GM12878 (cell line): ENCODE measurements around the gene NDEL1.

Experiments
- CBFB ChIP-seq: IDR thresholded peaks from 2 replicates; pipeline ENCODE4 v1.6.1; 2016; ENCODE audit warnings: antibody characterized with exemption, low read depth
- HDAC2 ChIP-seq: fragments of 200-600 bp; sonication (generic); IDR thresholded peaks from 2 replicates; pipeline ENCODE4 v1.6.1; 2017
- NR2C1 ChIP-seq: fragments of 450-650 bp; IDR thresholded peaks from 2 replicates; pipeline ENCODE4 v1.6.1; 2017; ENCODE audit warnings: antibody characterized with exemption, mild to moderate bottlenecking, moderate library complexity
- POLR2A ChIP-seq: IDR thresholded peaks from 2 replicates; pipeline ENCODE4 v1.6.1; 2011; ENCODE audit warnings: low read depth, mild to moderate bottlenecking, low read length
- TF ChIP-seq, protein P1 (sequence below), 3 experiments: IDR thresholded peaks in 2 of 3; conservative IDR thresholded peaks in 1 of 3; 2 replicates each; pipeline ENCODE4 v1.5.1; 2011; ENCODE audit warnings: low read depth in 3 of 3, low read length in 3 of 3, mild to moderate bottlenecking in 3 of 3, control low read depth in 2 of 3, moderate library complexity in 2 of 3, inconsistent platforms in 1 of 3, mixed read lengths in 1 of 3; ENCODE audit not compliant: control insufficient read depth in 2 of 3, insufficient read depth in 1 of 3; ENCODE audit errors: extremely low read depth in 1 of 3
- TF ChIP-seq, protein P2 (sequence below): fragments of 450-650 bp; IDR thresholded peaks from 2 replicates; pipeline ENCODE4 v1.6.1; 2017; ENCODE audit warnings: mild to moderate bottlenecking

DNA sequence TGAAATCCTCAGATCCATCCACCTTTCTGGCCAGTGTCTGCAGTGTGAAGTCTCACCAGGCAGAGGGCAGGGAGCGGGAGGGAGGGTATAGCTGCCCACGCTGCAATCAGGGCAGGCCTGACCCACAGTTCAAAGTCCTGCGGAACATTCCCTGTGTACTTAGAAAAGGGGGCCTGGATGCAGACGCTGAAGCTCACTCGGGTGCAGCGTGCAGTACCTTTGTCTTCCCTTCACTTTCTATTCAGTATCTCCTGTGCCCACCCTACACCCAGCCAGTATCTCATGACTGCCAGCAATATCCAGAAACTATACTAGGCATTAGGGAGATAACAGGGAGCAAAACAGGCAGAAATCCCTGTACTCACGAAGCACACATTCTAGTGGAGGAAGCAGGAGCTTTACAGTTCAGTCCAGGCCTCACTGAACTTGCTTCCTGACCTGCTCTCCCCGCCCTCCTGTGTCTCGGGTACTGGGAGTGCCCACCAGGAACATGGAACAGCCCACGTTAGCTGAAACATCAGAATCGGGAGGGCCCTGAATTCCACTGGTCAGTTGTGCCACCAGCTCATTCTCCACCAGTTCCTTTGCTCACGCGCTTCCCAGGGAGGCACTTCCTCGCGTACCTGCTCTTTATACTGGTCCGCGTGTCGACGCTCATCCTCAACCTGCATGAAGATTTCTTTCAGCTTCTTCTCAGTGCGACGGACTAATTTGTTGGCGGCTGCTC is 42.2 kb downstream of the NDEL1 start:
- TF ChIP-seq, protein P1, sequence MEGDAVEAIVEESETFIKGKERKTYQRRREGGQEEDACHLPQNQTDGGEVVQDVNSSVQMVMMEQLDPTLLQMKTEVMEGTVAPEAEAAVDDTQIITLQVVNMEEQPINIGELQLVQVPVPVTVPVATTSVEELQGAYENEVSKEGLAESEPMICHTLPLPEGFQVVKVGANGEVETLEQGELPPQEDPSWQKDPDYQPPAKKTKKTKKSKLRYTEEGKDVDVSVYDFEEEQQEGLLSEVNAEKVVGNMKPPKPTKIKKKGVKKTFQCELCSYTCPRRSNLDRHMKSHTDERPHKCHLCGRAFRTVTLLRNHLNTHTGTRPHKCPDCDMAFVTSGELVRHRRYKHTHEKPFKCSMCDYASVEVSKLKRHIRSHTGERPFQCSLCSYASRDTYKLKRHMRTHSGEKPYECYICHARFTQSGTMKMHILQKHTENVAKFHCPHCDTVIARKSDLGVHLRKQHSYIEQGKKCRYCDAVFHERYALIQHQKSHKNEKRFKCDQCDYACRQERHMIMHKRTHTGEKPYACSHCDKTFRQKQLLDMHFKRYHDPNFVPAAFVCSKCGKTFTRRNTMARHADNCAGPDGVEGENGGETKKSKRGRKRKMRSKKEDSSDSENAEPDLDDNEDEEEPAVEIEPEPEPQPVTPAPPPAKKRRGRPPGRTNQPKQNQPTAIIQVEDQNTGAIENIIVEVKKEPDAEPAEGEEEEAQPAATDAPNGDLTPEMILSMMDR (IDR thresholded peaks at IDR 0.05 in 2 of 3, conservative IDR thresholded peaks at IDR 0.05 in 1 of 3; ENCODE audit: control insufficient read depth in 2 of 3, extremely low read depth in 1 of 3, insufficient read depth in 1 of 3, low read depth in 3 of 3, low read length in 3 of 3) = no peak
- no peak for TF ChIP-seq POLR2A
- TF ChIP-seq, protein P2, sequence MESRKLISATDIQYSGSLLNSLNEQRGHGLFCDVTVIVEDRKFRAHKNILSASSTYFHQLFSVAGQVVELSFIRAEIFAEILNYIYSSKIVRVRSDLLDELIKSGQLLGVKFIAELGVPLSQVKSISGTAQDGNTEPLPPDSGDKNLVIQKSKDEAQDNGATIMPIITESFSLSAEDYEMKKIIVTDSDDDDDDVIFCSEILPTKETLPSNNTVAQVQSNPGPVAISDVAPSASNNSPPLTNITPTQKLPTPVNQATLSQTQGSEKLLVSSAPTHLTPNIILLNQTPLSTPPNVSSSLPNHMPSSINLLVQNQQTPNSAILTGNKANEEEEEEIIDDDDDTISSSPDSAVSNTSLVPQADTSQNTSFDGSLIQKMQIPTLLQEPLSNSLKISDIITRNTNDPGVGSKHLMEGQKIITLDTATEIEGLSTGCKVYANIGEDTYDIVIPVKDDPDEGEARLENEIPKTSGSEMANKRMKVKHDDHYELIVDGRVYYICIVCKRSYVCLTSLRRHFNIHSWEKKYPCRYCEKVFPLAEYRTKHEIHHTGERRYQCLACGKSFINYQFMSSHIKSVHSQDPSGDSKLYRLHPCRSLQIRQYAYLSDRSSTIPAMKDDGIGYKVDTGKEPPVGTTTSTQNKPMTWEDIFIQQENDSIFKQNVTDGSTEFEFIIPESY = no peak
- TF ChIP-seq HDAC2 = no peak
- no peak for TF ChIP-seq NR2C1
- TF ChIP-seq CBFB = no peak
